Ramos (cell line): Measurements from ENCODE around the gene ZBTB46.

Experiments used
- in situ Hi-C: fragments of 300-500 bp; cut with MboI; formaldehyde crosslinking; loops from one replicate; pipeline ENCODE4 v1.14.3; 2022; ENCODE audit warnings: low sequenced_read_pairs; ENCODE audit not compliant: unreplicated experiment

ZBTB46 gene

DNA sequence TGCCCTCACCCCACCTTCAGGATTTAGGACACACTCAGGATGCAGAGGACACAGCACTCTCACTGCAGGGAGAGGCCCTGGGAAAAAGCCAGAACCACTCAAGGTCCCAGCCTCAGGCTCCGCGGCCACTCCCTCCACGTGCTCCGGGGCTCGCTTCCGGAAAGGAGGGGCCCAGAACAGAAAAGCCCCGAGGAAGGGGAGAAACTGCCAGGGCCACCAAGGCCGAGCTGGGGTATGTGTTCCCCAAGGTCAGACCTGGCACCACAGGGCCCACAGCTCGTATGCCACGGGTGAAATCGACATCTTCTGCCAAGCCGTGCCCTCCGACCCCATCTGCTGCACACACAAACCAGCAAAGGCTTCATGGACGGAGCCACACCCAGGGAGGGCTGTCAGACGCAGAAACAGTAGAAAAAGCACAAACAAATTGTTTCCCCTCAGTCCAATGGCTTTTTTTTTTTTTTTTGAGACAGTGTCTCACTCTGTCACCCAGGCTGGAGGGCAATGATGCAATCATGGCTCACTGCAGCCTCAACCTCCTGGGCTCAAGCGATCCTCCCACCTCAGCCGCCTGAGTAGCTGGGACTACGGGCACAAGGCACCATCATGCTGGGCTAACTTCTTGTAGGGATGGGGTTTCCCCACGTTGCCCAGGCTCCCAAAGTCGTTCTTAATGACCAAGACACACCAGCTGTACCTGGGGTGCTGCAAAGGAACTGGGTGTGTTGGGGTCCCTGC, 58.1 kb downstream of the ZBTB46 start:
- in situ Hi-C loops = no loop called here

- in situ Hi-C loops = no loop called here
These were observed 59.9 kb downstream of the ZBTB46 start for GRCh38 chr20:63771046-63771707.

DNA sequence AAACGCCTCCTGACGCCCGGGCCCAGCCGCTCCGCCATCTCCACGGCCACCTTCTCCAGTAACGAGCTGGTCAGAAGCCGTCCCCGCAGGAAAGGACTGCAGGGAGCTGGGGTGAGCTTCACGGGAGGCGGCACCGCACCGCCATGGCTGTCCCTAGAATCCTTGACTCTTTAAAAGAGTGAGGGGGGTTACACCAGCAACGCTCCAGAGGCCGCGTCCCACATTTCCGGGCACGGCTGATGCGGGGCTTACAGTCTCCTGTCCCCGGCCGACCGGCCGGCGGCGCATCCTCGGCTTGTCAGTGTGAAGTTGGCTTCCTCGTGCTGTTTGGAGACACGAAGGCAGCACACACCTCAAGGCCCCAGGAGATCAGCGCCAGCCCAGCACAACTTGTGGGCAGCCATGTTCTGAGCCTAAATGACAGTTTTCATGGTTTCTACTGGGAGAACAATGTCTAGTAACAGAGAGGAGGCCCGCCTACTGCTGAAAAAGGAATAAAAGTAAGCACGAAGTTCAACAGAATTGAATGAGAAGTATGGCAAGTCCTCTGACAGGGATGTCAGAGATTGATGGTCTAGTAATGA, 61.1 kb downstream of the ZBTB46 start:
- in situ Hi-C loops = no loop called here

- in situ Hi-C loops = no loop called here
These were observed 62.2 kb downstream of the ZBTB46 start for GRCh38 chr20:63768591-63769515.

- in situ Hi-C loops = no loop called here
These were observed 63.2 kb downstream of the ZBTB46 start for GRCh38 chr20:63767886-63768285.

DNA sequence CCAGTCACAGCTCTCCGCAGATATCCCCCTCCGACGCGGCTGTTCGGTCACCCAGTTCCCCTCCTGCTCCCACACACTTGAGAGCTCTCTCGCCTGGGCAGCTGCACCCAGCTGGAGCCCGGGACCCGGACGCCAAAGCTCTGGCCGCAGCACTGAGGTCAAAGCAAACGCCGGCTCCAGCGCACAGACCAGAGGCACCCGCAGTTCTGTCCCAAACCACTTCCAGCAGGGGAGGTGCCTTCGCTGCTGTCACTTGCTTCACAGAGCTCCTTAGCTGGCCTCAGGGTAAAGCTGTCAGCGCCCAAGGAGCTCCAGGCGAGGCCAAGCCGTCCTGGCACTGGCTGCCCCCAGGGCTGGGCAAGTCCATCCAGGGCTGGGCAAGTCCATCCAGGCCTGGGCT, 63.6 kb downstream of the ZBTB46 start:
- in situ Hi-C loops = no loop called here

DNA sequence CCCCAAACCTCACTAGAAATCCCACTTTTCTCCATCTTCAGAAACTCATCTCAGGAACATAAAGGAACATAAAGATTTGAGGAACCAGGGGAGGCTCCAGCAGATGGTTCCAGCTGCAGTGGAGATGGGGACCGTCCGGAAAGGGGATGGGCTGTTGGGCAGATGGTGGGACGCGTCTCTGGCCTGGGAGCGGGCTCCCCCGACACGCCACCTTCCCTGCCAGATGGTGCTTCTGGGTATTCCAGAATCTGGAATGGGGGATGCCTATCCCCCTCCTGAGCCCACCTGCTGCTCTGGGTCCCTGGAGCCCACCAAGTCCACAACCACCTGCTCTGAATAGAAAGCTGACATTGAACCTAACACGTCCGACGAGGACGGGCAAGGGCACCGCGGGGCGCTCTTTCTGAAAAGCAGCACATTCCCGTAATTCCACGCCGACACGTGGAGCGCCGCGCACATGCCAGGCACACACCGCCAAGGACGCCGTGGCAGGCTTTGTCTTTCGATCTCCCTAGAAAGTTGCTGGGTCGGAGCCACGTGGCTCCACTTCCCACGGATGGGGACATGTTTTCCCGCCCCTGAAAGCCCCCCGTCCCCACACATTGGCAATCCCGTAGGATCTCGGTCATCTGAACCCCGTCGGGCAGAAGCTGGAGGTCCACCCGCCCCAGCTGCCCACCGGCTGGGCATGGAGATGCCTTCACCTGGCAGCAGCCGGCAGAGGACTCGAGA, 64.2 kb downstream of the ZBTB46 start:
- in situ Hi-C loops = no loop called here

GRCh38 chr20:63765902-63766301, 65.2 kb downstream of the ZBTB46 start:
- in situ Hi-C loops = no loop called here

- in situ Hi-C loops = no loop called here
These were observed 65.8 kb downstream of the ZBTB46 start for GRCh38 chr20:63765082-63765873.

- in situ Hi-C loops = no loop called here
These were observed 71.6 kb downstream of the ZBTB46 start for GRCh38 chr20:63759377-63759901.

DNA sequence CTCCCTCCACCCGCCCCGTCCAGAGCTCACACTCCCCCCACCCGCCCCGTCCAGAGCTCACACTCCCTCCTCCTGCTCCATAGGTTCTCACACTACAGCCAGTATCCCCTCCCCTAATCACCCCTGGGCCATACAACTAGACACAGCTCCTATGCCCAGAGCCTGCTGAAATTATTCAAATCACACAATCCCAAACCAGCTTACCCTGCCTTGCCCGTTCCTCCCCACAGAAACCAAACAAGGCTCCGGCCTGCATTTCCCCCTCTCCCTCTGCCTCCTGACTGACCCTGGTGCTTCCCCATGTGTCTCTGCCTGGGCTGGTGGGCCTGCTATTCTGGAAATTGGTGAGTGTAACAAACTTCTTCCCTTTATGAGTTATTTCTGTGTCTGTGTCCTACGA, 72.9 kb downstream of the ZBTB46 start:
- in situ Hi-C loops = no loop called here

GRCh38 chr20:63756648-63756991, 74.4 kb downstream of the ZBTB46 start:
- in situ Hi-C loops = no loop called here

GRCh38 chr20:63755933-63756647, 75.0 kb downstream of the ZBTB46 start:
- in situ Hi-C loops = no loop called here

DNA sequence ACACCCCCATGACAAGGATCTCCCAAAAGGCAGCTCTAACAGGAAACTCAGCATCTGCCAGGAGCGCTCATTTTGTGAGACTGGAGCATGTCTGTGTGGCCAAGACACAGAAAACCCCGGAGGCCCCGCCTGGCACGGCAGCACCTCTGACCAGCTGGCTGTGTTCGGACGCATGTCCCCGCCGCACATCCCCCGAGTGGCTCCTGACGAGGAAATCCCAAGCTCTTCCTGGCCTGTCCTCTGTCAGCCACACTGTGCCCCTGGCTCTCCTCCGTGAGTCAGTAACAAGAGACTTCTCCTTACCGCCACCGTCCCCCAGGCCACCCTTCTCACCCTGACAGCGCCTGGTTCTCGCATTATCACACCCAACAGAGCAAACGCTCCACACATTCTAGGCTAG, 77.1 kb downstream of the ZBTB46 start:
- in situ Hi-C loops = no loop called here

GRCh38 chr20:63753381-63753780, 77.7 kb downstream of the ZBTB46 start:
- in situ Hi-C loops = no loop called here

GRCh38 chr20:63752411-63753101, 78.5 kb downstream of the ZBTB46 start:
- in situ Hi-C loops = no loop called here

- in situ Hi-C loops = no loop called here
These were observed 79.4 kb downstream of the ZBTB46 start for GRCh38 chr20:63751471-63752271.
